Osteoblast (primary cell): ENCODE measurements around the gene CUL3. TPM values are rescaled to one million over a fixed set of nuclear protein-coding genes. Genes with fewer than 3 reads are reported as not detected.

ENCODE experiments used
- DNase-seq: peaks from one replicate; pipeline ENCODE4 v3.0.0; 2011; ENCODE audit warnings: low spot score, mixed read lengths; ENCODE audit not compliant: insufficient read length; ENCODE audit errors: missing footprints
- H2AFZ ChIP-seq: 2 replicates; pipeline ENCODE4 v1.6.0; 2011; ENCODE audit warnings: mild to moderate bottlenecking, low read length
- H3K27ac ChIP-seq: 2 replicates; pipeline ENCODE4 v1.5.1; 2011; ENCODE audit warnings: mild to moderate bottlenecking, low read depth, low read length, moderate library complexity
- H3K27me3 ChIP-seq: 2 replicates; pipeline ENCODE4 v1.6.0; 2012; ENCODE audit warnings: mild to moderate bottlenecking, control low read depth, inconsistent platforms, low read length, moderate library complexity; ENCODE audit not compliant: insufficient read depth
- H3K36me3 ChIP-seq: 2 replicates; pipeline ENCODE4 v1.5.1; 2011; ENCODE audit warnings: mild to moderate bottlenecking, low read length, control low read depth, moderate library complexity; ENCODE audit not compliant: insufficient read depth
- H3K4me1 ChIP-seq: 2 replicates; pipeline ENCODE4 v1.5.1; 2011; ENCODE audit warnings: mild to moderate bottlenecking, low read length, control low read depth, moderate library complexity; ENCODE audit not compliant: insufficient read depth
- H3K4me2 ChIP-seq: 2 replicates; pipeline ENCODE4 v1.6.0; 2011; ENCODE audit warnings: mild to moderate bottlenecking, low read length; ENCODE audit not compliant: insufficient read depth
- H3K4me3 ChIP-seq: fragments of 200-600 bp; sonication (generic); 3 replicates; pipeline ENCODE4 v1.5.1; 2012; ENCODE audit warnings: mild to moderate bottlenecking, low read length, inconsistent platforms; ENCODE audit not compliant: insufficient read depth
- H3K79me2 ChIP-seq: 2 replicates; pipeline ENCODE4 v1.6.0; 2012; ENCODE audit warnings: mild to moderate bottlenecking, low read length, control low read depth, inconsistent platforms; ENCODE audit not compliant: insufficient read depth
- H3K9me3 ChIP-seq: 2 replicates; pipeline ENCODE4 v1.5.1; 2011; ENCODE audit warnings: low read depth, low read length, control low read depth
- H4K20me1 ChIP-seq: 2 replicates; pipeline ENCODE4 v1.6.0; 2012; ENCODE audit warnings: mild to moderate bottlenecking, low read length, control low read depth; ENCODE audit not compliant: insufficient read depth
- CTCF ChIP-seq: IDR thresholded peaks from 2 replicates; pipeline ENCODE4 v1.5.1; 2011; ENCODE audit warnings: mild to moderate bottlenecking, low read depth, low read length, moderate library complexity; ENCODE audit errors: extremely low read depth
- total RNA-seq: library from RNA; depleted of rRNA; stranded (reverse); fragments of >200 nt; gene quantifications from 2 replicates; pipeline ENCODE4 v1.2.3, GENCODE V29; 2012

The CUL3 gene
- 59.5 and 64.4 TPM in 2 replicates for total RNA-seq

GRCh38 chr2:224585211-224586088, at the start of gene CUL3:
CUL3 (minus strand) TSS chr2:224585363; CDS start chr2:224585009, 354 bp downstream.
- Histone ChIP-seq H3K4me2 (peak within 1 kb of the TSS; percentile 91), H3K27ac (peak within 1 kb of the TSS; percentile 69), H3K36me3 (no peaks in the 10 kb centered on the region), H3K4me1 (peaks cover 3% of the 10 kb centered on the region), H3K79me2 (peaks cover 43% of the 10 kb centered on the region), H3K9me3 (no peaks in the 10 kb centered on the region), H3K27me3 (no peaks in the 10 kb centered on the region), H2AFZ (peak within 1 kb of the TSS; percentile 86), H4K20me1 (peaks cover 36% of the 10 kb centered on the region), H3K4me3 (peak within 1 kb of the TSS; percentile 86)
- TF ChIP-seq CTCF = no peak
- peak; percentile 98 for DNase-seq

- no peak for DNase-seq
- TF ChIP-seq CTCF = no peak
These were observed 45.7 kb upstream of the CUL3 start for GRCh38 chr2:224630659-224631550.

DNA sequence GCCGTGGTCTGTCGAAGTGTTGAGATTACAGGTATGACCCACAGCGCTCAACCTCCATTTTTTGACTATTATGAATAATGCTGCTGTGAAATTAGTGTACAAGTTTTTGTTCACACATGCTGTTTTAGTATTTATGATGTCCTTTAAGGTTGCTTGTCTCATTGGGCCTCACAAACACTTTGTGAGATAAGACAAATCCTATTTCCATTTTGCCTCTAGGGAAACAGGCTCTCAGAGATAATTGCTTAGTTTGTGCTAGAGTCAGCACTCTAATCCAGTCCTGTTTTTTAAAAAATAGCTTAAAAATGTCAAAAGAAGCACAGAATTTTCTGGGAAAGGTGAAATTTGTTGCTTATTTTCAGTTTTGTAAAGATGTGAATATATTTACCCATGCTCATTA, 43.3 kb upstream of the CUL3 start:
- no peaks in the 10 kb centered on the region for H3K9me3 ChIP-seq

More at GRCh38 chr2:224630659-224631550, 45.7 kb upstream of the CUL3 start:
- H2AFZ ChIP-seq = no peak overlapping the region
- no peaks in the 10 kb centered on the region for H3K4me1 ChIP-seq
- H3K27me3 ChIP-seq = peaks cover 3% of the 10 kb centered on the region
- no peaks in the 10 kb centered on the region for H3K79me2 ChIP-seq
- no peak overlapping the region for H3K4me2 ChIP-seq
- no peaks in the 10 kb centered on the region for H4K20me1 ChIP-seq
- no peak overlapping the region for H3K4me3 ChIP-seq
- no peak overlapping the region for H3K27ac ChIP-seq
- H3K36me3 ChIP-seq = no peaks in the 10 kb centered on the region
- H3K9me3 ChIP-seq = no peaks in the 10 kb centered on the region

More for the DNA sequence above, 43.3 kb upstream of the CUL3 start:
- H2AFZ ChIP-seq = no peak overlapping the region
- H3K4me2 ChIP-seq = no peak overlapping the region
- H4K20me1 ChIP-seq = no peaks in the 10 kb centered on the region
- no peak for TF ChIP-seq CTCF
- no peaks in the 10 kb centered on the region for H3K36me3 ChIP-seq
- DNase-seq = no peak
- no peaks in the 10 kb centered on the region for H3K4me1 ChIP-seq
- H3K4me3 ChIP-seq = no peak overlapping the region
- H3K27ac ChIP-seq = no peak overlapping the region
- peaks cover 3% of the 10 kb centered on the region for H3K27me3 ChIP-seq
- H3K79me2 ChIP-seq = no peaks in the 10 kb centered on the region
